GM19438 (cell line): Measurements from ENCODE around the gene SLC10A3.
"Not testable (repeated sequence)": the region's sequence is repeated elsewhere in the genome, so short reads cannot be mapped to it uniquely, and the experiment has no call there.

Source experiments
- ATAC-seq: cut with Tn5 transposase; IDR thresholded peaks from one replicate; pipeline ENCODE4 v1.9.1; 2021; ENCODE audit warnings: low read depth; ENCODE audit not compliant: unreplicated experiment

Gene SLC10A3

GRCh38 chrX:154512879-154513553, 22.6 kb upstream of the SLC10A3 start:
- ATAC-seq = no peak

- no peak for ATAC-seq
Observed at GRCh38 chrX:154511761-154512160, 21.3 kb upstream of the SLC10A3 start.

DNA sequence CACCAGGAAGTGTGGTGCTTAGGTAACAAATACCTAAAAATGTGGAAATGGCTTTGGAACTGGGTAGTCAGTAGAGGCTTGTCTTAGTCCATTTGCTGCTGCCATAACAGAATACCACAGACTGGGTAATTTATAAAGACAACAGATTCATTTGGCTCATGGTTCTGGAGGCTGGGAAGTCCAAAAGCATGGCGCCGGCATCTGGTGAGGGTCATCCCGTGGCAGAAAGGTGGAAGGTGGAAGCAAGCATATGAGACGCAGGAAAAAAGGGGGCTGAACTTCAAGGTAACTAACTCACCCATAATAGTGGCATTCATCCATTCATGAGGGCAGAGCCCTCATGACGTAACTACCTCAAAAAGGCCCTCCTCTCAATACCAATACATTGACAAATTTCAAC, 19.0 kb upstream of the SLC10A3 start:
- no peak for ATAC-seq

- no peak for ATAC-seq
Observed at GRCh38 chrX:154508384-154508745, 17.9 kb upstream of the SLC10A3 start.

- ATAC-seq = no peak
Observed at GRCh38 chrX:154507673-154508383, 17.4 kb upstream of the SLC10A3 start.

- no peak for ATAC-seq
Observed at GRCh38 chrX:154506483-154507332, 16.3 kb upstream of the SLC10A3 start.

GRCh38 chrX:154505734-154506133, 15.3 kb upstream of the SLC10A3 start:
- no peak for ATAC-seq

DNA sequence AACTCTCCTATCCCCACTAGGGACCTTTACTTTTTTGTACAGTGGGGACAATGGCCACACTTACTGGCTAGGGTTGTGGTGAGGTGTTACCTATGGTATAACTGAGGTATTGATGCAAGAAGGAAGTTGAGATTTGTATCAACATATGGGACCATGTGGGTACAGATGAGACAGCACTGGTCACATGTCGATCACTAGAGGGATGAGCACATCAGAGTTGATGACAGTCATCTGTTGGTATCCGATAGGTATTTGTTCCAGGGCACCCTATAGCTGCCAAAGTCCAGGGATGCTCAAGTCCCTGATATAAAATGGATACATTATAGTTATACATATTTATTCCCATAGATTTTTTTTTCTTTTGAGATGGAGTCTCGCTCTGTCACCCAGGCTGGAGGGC, 12.6 kb upstream of the SLC10A3 start:
- ATAC-seq = no peak

GRCh38 chrX:154502098-154502497, 11.7 kb upstream of the SLC10A3 start:
- ATAC-seq = no peak

GRCh38 chrX:154501423-154501822, 11.0 kb upstream of the SLC10A3 start:
- ATAC-seq = not testable (repeated sequence)

DNA sequence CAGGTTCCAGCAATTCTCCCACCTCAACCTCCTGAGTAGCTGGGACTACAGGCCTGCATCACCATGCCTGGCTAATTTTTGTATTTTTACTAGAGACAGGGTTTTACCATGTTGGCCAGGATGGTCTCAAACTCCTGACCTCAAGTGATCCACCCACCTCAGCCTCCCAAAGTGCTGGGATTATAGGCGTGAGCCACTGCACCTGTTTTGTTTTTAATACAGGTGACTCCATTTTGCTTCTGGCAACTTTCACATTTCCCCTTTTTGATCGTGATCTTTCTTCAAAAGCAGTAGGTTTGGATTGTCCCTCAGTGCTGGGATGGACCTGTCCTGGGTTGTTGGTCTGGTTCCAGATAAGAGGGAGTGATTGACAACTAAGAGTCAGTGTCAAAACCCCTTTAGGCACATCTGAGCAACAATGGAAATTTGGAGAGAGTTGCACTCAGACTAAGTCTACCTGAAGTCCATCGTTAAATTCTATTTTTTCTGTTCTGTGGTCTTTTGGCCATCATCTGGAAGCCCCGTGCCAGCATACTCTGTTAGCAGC, 6.2 kb upstream of the SLC10A3 start:
- not testable (repeated sequence) for ATAC-seq

- no peak for ATAC-seq
Observed at GRCh38 chrX:154495472-154495922, 5.1 kb upstream of the SLC10A3 start.

GRCh38 chrX:154494715-154495114, 4.3 kb upstream of the SLC10A3 start:
- ATAC-seq = no peak

DNA sequence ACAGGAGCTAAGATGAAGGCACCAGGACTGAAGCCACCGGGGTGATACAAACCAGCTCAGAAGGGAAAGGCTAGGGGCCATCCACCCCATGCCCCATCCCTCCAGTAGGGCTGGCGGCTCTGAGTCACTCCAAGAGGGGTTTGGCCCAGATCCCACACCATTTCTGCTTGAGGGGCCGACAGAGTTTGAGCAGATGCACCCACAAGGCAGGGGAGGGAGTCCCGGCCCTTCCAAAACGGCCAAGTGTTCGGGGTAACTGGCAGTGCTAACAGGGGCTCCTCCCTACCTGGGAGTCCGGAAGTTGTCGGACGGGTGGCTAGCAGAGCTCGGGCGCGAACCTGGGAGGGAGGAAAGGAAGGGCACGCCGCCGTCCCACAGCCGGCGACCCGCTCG, 412 bp downstream of the SLC10A3 start:
- ATAC-seq = peak; percentile 23

- no peak for ATAC-seq
Observed at GRCh38 chrX:154489182-154489581, 1.2 kb downstream of the SLC10A3 start.

GRCh38 chrX:154488336-154489075, 1.9 kb downstream of the SLC10A3 start:
- ATAC-seq = no peak

DNA sequence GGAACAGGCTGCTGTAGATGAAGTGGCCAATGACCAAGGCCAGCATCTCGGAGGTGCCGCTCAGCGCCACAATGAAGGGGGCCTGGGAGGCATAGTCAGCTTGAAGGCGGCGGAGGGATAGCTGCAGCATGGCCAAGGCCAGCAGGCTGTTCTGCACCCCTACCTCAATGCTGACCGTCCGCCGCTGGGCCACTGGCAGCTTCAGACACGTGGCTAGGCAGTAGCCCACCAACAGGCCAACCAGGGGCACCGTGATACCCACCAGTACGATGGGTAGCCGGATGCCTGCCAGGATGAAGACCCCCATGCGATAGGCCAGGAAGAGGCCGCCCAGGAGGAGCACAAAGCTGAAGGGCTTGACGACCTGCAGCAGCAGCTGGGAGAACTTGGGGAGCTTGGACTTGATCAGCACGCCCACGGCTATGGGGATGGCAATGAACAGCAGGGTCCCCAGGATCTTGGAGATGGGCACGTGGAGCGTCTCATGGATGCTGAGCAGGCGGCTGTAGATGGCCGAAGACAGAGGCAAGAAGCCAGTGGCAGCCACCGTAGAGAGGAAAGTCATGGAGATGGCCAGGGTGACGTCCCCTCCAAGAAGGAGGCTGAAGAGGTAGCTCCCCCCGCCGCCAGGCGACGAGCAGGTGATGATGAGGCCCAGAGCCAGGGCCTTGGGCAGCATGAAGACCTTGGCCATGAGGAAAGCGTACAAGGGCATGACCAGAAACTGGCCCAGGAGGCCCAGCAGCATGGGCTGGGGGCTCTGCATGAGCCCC, 2.7 kb downstream of the SLC10A3 start:
- ATAC-seq = no peak

DNA sequence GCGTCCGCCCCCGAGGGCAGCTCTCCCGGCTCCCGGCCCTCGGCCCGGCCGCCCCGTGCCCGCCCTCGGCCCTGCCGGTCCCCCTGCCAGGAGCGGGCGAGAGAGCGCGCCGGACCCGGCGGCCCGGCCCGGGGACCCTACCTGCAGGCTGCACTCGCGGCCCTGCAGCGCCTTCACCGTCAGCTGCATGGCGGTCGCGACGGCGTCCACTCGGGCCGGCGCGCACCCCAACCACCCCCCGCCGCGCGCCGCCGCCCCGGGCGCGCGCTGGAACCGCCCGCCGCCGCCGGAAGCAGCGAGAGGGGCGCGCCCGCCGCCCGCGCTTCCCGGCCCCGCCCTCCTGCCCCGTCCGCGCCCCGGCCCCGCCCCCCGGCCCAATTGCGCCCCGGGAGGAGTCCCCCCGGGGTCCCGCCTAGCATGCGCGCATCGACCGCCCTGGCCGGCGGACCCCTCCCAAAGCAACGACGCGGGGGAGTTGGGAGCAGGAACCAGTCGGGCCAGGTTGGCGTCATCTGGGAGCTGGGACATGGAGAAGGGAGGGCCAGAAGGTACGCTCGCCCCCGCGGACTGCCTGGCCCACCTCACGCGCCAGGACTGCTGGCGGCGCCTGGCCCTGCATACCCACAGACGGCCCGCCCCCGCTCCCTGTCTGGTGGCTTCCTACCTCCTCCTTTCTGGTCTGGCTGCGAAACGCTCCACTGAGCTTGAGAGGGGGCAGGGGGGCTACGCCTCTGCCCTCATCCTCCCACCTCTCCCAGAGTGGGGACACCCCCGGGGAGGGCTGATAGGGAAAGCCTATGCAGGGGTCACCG, 3.8 kb downstream of the SLC10A3 start, which contains the start of gene UBL4A:
TSS of gene UBL4A (minus strand) at position 220 of the 812 bp plus-strand sequence. CDS start at position 189, 31 bp downstream.
- no peak for ATAC-seq

DNA sequence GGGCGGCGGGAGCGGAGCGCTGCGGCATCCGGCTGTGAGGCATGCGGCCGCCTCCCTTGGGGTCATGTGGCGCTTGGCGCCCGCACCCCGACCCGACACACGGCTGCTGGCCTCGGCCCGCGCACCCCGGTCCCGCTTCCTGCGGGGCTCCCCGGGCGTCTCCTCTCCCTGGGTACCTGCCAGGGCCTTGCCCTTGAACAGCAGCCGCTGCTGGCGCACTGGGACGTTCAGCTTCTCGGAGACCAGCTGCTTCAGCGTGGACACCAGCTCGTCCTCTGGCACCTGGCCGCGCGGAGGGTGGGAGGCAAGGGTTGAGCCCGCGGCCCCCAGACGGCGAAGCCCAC, 4.4 kb downstream of the SLC10A3 start:
- no peak for ATAC-seq
